ENCODE results near the gene ENTR1.
"Not testable (repeated sequence)": the region's sequence is repeated elsewhere in the genome, so short reads cannot be mapped to it uniquely, and the experiment has no call there.

Gene ENTR1

GRCh38 chr9:136409557-136410455 is 608 bp downstream of the ENTR1 start:
- TF ChIP-seq, protein P1, sequence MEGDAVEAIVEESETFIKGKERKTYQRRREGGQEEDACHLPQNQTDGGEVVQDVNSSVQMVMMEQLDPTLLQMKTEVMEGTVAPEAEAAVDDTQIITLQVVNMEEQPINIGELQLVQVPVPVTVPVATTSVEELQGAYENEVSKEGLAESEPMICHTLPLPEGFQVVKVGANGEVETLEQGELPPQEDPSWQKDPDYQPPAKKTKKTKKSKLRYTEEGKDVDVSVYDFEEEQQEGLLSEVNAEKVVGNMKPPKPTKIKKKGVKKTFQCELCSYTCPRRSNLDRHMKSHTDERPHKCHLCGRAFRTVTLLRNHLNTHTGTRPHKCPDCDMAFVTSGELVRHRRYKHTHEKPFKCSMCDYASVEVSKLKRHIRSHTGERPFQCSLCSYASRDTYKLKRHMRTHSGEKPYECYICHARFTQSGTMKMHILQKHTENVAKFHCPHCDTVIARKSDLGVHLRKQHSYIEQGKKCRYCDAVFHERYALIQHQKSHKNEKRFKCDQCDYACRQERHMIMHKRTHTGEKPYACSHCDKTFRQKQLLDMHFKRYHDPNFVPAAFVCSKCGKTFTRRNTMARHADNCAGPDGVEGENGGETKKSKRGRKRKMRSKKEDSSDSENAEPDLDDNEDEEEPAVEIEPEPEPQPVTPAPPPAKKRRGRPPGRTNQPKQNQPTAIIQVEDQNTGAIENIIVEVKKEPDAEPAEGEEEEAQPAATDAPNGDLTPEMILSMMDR (IDR thresholded peaks at IDR 0.05; ENCODE audit: low read depth, low read length, missing control alignments): no peak
- H3K4me3 ChIP-seq (ENCODE audit: low read depth, low read length): peak overlapping the region; percentile 100
- DNase-seq (ENCODE audit: low read depth): no peak

DNA sequence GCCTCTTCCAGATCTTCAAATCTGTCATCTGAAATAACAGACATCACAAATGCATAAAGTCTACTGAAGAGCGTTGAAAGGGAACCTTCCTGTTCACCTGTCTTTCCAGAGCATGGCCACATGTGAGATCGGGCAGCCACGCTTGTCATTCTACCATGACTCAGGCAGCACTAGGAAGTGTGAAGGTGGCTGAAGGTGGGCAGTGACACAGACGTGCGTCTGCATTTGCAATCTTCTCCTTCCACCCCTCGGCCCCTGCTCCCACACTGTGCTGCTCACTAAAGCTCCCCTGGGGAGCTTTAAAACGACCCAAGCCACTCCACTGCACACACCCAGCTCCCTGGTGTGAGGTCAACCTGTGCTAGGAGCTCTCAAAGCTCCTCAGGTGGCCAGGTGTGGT is 2.5 kb downstream of the ENTR1 start:
- no peak for DNase-seq (ENCODE audit: low read depth)
- TF ChIP-seq, protein P1 (IDR thresholded peaks at IDR 0.05; ENCODE audit: low read depth, low read length, missing control alignments): no peak

GRCh38 chr9:136407061-136407460 is 3.4 kb downstream of the ENTR1 start:
- not testable (repeated sequence) for DNase-seq (ENCODE audit: low read depth); H3K4me3 ChIP-seq (ENCODE audit: low read depth, low read length)

More for the DNA sequence above, 2.5 kb downstream of the ENTR1 start:
- H3K4me3 ChIP-seq (ENCODE audit: low read depth, low read length): no peak overlapping the region

GRCh38 chr9:136405904-136406303 is 4.5 kb downstream of the ENTR1 start:
- not testable (repeated sequence) for H3K4me3 ChIP-seq (ENCODE audit: low read depth, low read length); DNase-seq (ENCODE audit: low read depth)

DNA sequence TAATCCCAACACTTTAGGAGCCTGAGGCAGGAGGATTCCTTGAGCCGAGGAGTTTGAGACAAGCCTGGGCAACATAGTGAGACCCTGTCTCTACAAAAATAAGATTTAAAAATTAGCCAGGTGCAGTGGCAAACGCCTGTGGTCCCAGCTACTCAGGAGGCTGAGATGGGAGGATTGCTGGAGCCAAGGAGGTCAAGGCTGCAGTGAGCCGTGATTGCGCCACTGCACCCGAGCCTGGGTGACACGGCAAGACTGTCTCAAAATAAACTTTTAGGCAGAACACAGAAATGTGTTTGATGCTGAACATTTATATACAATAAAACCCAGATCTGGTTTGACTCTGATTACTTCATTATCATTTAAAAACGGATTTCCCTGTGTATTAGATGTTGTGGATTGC is 4.9 kb downstream of the ENTR1 start:
- H3K4me3 ChIP-seq (ENCODE audit: low read depth, low read length): no peak overlapping the region
- DNase-seq (ENCODE audit: low read depth): no peak
- TF ChIP-seq, protein P1 (IDR thresholded peaks at IDR 0.05; ENCODE audit: low read depth, low read length, missing control alignments): no peak

- H3K4me3 ChIP-seq (ENCODE audit: low read depth, low read length): peak overlapping the region; percentile 12; the same call in 1 of the 2 replicates
- TF ChIP-seq, protein P1 (IDR thresholded peaks at IDR 0.05; ENCODE audit: low read depth, low read length, missing control alignments): no peak
- DNase-seq (ENCODE audit: low read depth): no peak
Observed at GRCh38 chr9:136404801-136405136, 5.6 kb downstream of the ENTR1 start.

DNA sequence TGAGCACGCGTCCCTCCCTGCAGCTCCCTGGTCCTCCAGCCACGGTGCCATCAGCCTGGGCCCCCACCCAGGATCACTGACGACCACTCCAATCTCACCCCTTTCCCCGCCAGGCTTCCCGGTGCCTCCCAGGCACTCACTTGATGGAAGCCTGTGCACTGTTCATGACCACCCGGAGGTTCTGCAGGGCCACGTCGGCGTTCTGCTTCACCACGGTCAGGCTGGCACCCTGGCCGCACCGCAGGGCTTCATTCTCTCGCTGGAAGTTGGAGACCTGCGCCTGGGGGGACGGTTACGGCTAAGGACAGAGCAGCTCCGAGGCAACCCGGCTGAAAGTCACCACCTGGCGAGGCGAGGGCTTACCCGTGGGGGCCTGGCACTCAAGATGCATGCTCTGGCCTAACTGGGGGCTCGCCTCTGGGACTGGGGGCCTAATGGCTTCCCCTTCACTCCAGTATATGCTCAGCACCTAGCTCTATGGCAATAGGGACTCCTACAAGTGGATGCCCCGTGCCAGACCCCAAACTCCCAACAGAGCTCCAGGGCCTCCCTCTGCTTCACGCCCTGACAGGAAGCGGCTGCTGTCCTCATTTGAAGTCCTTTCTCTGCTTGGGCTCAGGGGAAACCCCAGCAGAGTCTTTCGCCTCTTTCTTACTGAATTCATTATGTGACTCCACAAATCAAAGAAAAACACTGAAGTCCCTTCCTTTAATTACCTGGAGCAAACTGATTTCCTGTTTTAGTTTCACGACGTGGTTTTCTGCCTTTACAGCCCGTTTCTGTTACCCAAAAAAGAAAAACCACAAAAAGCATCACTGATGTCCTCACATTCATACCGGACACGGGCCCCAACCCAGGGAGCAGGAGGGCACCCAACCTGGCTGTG is 6.3 kb downstream of the ENTR1 start:
- peak overlapping the region; percentile 13 for H3K4me3 ChIP-seq (ENCODE audit: low read depth, low read length)
- no peak for DNase-seq (ENCODE audit: low read depth)
- TF ChIP-seq, protein P1 (IDR thresholded peaks at IDR 0.05; ENCODE audit: low read depth, low read length, missing control alignments): no peak

Measured in GM12864 (cell line).